ENCODE measurements around the gene BSDC1. TPM values are rescaled to one million over a fixed set of nuclear protein-coding genes. Genes with fewer than 3 reads are reported as not detected.

BSDC1 gene
- total RNA-seq, 4 donors from 2014 or later: 96.0 to 140 (median 120) TPM

DNA sequence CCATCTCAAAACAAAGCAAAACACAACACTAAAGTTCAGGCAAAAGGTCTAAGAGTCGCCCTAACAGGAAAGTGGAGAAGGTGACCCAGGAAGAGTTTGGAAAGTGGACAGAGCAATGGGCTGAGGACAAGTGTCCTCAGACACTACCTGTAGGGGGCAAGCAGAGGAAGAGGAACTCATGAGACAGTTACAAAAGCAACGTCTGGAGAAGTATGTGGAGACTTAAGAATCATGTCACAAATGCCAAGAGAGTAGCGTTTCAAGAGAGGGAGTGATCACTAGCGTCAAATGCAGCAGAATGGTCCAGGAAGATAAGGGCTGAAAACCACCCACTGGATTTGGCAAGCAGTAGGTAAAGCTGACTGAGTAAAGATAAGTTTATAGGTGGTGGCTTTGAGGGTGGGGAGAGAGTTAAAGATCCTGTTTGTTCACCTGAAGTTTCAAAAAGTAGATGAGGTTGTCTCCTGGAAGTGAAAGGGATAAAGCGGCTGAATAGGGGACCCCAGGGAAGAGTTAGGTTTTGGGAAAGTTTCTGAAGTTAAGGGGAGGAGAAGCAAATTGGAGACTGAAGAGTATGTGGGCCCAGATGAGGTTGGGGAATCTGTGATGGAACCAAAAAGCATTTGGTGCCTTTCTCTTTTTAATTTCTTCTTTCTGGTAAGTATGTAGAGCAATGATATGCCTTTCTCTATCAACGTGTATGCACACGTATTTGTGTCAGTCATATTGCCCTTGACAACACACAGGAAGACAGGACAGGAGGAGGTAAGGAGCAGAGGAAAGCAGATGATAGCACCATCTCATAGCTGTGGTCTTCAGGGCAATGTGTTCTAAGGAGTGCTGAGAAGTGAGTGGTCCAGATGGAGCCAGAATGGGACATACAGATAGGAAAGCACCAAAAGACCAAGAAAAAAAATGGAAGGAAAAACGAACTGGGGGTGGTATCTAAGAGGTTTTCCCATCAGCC lies 3.1 kb downstream of the BSDC1 start:
- Histone ChIP-seq H3K4me3 (no peak overlapping the region), H3K9me3 (no peaks in the 10 kb centered on the region), H3K4me1 (peaks cover 44% of the 10 kb centered on the region), H3K27ac (no peak overlapping the region), H3K36me3 (peaks cover 52% of the 10 kb centered on the region), H3K27me3 (no peaks in the 10 kb centered on the region)
- no peak for TF ChIP-seq POLR2A (IDR thresholded peaks at IDR 0.05)
- TF ChIP-seq CTCF (IDR thresholded peaks at IDR 0.05): no peak
- WGBS: 60% methylated on average over 8 of the region's 8 CpGs
- no peak for DNase-seq (ENCODE audit: low spot score in 2 of 2)

- peaks cover 78% of the 10 kb centered on the region for H3K36me3 ChIP-seq
- no peak overlapping the region for H3K4me3 ChIP-seq
- H3K9me3 ChIP-seq: no peaks in the 10 kb centered on the region
- no peak for DNase-seq (ENCODE audit: low spot score in 2 of 2)
- no peaks in the 10 kb centered on the region for H3K27me3 ChIP-seq
- TF ChIP-seq POLR2A (IDR thresholded peaks at IDR 0.05) (no peak), CTCF (IDR thresholded peaks at IDR 0.05) (no peak), POLR2AphosphoS5 (IDR thresholded peaks at IDR 0.05) (no peak), EP300 (IDR thresholded peaks at IDR 0.05) (no peak)
- no peak overlapping the region for H3K27ac ChIP-seq
- 85% methylated on average over 6 of the region's 6 CpGs for WGBS
- peaks cover 31% of the 10 kb centered on the region for H3K4me1 ChIP-seq
These were observed 5.6 kb downstream of the BSDC1 start for GRCh38 chr1:32388641-32389040.

DNA sequence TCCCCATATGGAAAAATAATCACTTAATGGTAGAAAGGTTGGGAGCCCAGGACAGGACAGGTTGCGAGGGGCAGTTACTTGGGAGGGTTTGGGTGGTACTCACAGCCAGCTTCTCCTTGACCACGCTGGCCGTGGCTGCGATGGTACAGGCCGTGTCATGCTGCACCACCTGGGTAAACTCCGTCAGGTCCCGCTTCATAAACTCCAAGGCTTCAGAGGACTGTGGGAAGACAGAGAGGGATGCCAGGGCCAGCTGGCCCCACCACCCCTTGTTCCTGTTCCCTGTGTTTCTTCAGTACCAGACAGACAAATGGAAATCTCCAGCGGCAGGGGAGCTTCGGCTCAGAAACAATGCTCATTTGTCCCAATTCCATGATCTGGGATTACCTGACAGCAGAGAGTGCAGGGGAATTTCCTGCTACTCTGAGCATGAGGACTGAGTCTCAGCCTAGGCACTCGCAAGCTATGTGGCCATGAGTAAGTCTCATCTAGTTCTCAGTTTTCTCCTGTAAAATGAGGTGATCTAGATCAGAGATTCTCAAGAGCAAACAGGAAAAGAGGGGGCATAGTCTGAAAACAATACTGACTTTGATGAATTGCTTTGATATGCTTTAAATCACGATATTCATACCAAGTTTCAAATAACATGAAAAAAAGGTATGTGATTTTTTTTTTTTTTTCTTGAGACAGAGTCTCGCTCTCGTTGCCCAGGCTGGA lies 7.4 kb downstream of the BSDC1 start:
- DNase-seq (ENCODE audit: low spot score in 2 of 2): no peak
- Histone ChIP-seq H3K27me3 (no peaks in the 10 kb centered on the region), H3K9me3 (no peaks in the 10 kb centered on the region), H3K36me3 (peaks cover 96% of the 10 kb centered on the region), H3K27ac (no peak overlapping the region), H3K4me3 (no peak overlapping the region), H3K4me1 (peaks cover 13% of the 10 kb centered on the region)
- WGBS: 89% methylated on average over 13 of the region's 13 CpGs
- no peak for TF ChIP-seq CTCF (IDR thresholded peaks at IDR 0.05)
- TF ChIP-seq POLR2AphosphoS5 (IDR thresholded peaks at IDR 0.05): no peak
- TF ChIP-seq EP300 (IDR thresholded peaks at IDR 0.05): no peak
- TF ChIP-seq POLR2A (IDR thresholded peaks at IDR 0.05): no peak

DNA sequence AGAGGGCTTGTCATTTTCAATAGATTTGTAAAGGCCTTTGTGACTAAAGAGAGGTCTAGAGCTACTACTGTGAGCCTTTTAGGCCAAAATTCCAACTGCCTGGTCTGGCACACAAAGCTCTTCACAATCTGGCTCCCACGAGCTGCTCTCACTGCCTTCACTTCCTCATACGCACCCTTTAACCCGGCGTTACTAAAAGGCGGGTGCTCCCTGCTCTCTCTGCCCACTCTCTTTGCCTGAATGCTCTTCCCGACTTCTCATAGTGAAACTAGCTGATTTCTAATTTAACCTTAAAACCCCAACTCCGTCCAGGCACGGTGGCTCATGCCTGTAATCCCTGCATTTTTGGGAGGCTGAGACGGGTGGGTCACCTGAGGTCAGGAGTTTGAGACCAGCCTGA lies 14.2 kb downstream of the BSDC1 start:
- DNase-seq (ENCODE audit: low spot score in 2 of 2): no peak
- Histone ChIP-seq H3K4me1 (no peaks in the 10 kb centered on the region), H3K9me3 (no peaks in the 10 kb centered on the region), H3K4me3 (no peak overlapping the region), H3K36me3 (peaks cover 100% of the 10 kb centered on the region), H3K27ac (no peak overlapping the region), H3K27me3 (no peaks in the 10 kb centered on the region)
- TF ChIP-seq CTCF (IDR thresholded peaks at IDR 0.05) (no peak), EP300 (IDR thresholded peaks at IDR 0.05) (no peak)
- WGBS: 93% methylated on average over 9 of the region's 9 CpGs

GRCh38 chr1:32377541-32378220 lies 16.6 kb downstream of the BSDC1 start:
- H3K36me3 ChIP-seq: peaks cover 100% of the 10 kb centered on the region
- H3K4me1 ChIP-seq: no peaks in the 10 kb centered on the region

More at GRCh38 chr1:32377541-32378220, 16.6 kb downstream of the BSDC1 start:
- no peak for DNase-seq (ENCODE audit: low spot score in 2 of 2)
- Histone ChIP-seq H3K4me3 (no peak overlapping the region), H3K27me3 (no peaks in the 10 kb centered on the region), H3K9me3 (no peaks in the 10 kb centered on the region), H3K27ac (no peak overlapping the region)
- 91% methylated on average over 12 of the region's 12 CpGs for WGBS
- no peak for TF ChIP-seq POLR2A (IDR thresholded peaks at IDR 0.05)
- no peak for TF ChIP-seq CTCF (IDR thresholded peaks at IDR 0.05)
- no peak for TF ChIP-seq EP300 (IDR thresholded peaks at IDR 0.05)
- TF ChIP-seq POLR2AphosphoS5 (IDR thresholded peaks at IDR 0.05): no peak

All from suprapubic skin (tissue), 4 donors.